NCI-H2029 (cell line): Measurements from ENCODE around the gene KDM4F.
"Not testable (repeated sequence)": the region's sequence is repeated elsewhere in the genome, so short reads cannot be mapped to it uniquely, and the experiment has no call there.

Source experiments
- DNase-seq: peaks from one replicate; lab custom pipeline; 2025; lab: John Stamatoyannopoulos, UW

The KDM4F gene

GRCh38 chr11:95049122-95049521, at the start of gene KDM4F:
TSS of gene KDM4F (plus strand) at chr11:95049422.
- not testable (repeated sequence) for DNase-seq

- no peak for DNase-seq
Observed at GRCh38 chr11:95003716-95004115, 45.5 kb upstream of the KDM4F start.

GRCh38 chr11:95005642-95006041, 43.6 kb upstream of the KDM4F start:
- no peak for DNase-seq

- no peak for DNase-seq
Observed at GRCh38 chr11:95011376-95011775, 37.8 kb upstream of the KDM4F start.

- no peak for DNase-seq
Observed at GRCh38 chr11:95014184-95014821, 34.9 kb upstream of the KDM4F start.

- DNase-seq, result no peak
Observed at GRCh38 chr11:95016139-95016538, 33.1 kb upstream of the KDM4F start.

- not testable (repeated sequence) for DNase-seq
Observed at GRCh38 chr11:95021468-95021867, 27.8 kb upstream of the KDM4F start.

- no peak for DNase-seq
Observed at GRCh38 chr11:95024958-95025357, 24.3 kb upstream of the KDM4F start, which contains the start of gene KDM4E. TSS of gene KDM4E (plus strand) at chr11:95025258. CDS start at chr11:95025558, 300 bp downstream.

GRCh38 chr11:95025594-95025993, 23.6 kb upstream of the KDM4F start:
- DNase-seq, result not testable (repeated sequence)

- no peak for DNase-seq
Observed at GRCh38 chr11:95028357-95028756, 20.9 kb upstream of the KDM4F start.

- DNase-seq, result no peak
Observed at GRCh38 chr11:95033051-95033450, 16.2 kb upstream of the KDM4F start.

- DNase-seq, result no peak
Observed at GRCh38 chr11:95035316-95035715, 13.9 kb upstream of the KDM4F start.

- DNase-seq, result not testable (repeated sequence)
Observed at GRCh38 chr11:95037356-95038035, 11.7 kb upstream of the KDM4F start.

- DNase-seq, result no peak
Observed at GRCh38 chr11:95042239-95042638, 7.0 kb upstream of the KDM4F start.

- no peak for DNase-seq
Observed at GRCh38 chr11:95042906-95043305, 6.3 kb upstream of the KDM4F start.

- no peak for DNase-seq
Observed at GRCh38 chr11:95044010-95044409, 5.2 kb upstream of the KDM4F start.

- no peak for DNase-seq
Observed at GRCh38 chr11:95045812-95046211, 3.4 kb upstream of the KDM4F start.

GRCh38 chr11:95050595-95051202, 1.5 kb downstream of the KDM4F start:
- no peak for DNase-seq

GRCh38 chr11:95054356-95054755, 5.1 kb downstream of the KDM4F start:
- DNase-seq, result no peak

- no peak for DNase-seq
Observed at GRCh38 chr11:95055283-95055897, 6.2 kb downstream of the KDM4F start.

GRCh38 chr11:95057959-95058358, 8.7 kb downstream of the KDM4F start:
- DNase-seq, result no peak

GRCh38 chr11:95058621-95059020, 9.4 kb downstream of the KDM4F start:
- DNase-seq, result no peak

GRCh38 chr11:95059046-95059445, 9.8 kb downstream of the KDM4F start:
- no peak for DNase-seq
